Uterus (tissue), 4 donors: ENCODE data around the gene GMPPA. TPM values are rescaled to one million over a fixed set of nuclear protein-coding genes. Genes with fewer than 3 reads are reported as not detected.

ENCODE experiments used
- DNase-seq, 2 donors: peaks; one replicate each; pipeline ENCODE4 v3.0.0-alpha.2; 2019 to 2020
- H3K27ac ChIP-seq, 2 donors: fragments of 200-600 bp; sonication (generic); 1 replicate in 1 of 2; 2 replicates in 1 of 2; pipeline ENCODE4 v1.5.1; 2016 to 2018
- H3K27me3 ChIP-seq, 2 donors: fragments of 200-600 bp; sonication (generic); one replicate each; pipeline ENCODE4 v1.5.1; 2018 to 2019; ENCODE audit warnings: control low read depth in 1 of 2
- H3K36me3 ChIP-seq, 2 donors: fragments of 200-600 bp; sonication (generic); one replicate each; pipeline ENCODE4 v1.5.1; 2019; ENCODE audit warnings: control low read depth in 1 of 2
- H3K4me1 ChIP-seq, 2 donors: fragments of 200-600 bp; sonication (generic); one replicate each; pipeline ENCODE4 v1.5.1; 2018 to 2019; ENCODE audit warnings: control low read depth in 1 of 2
- H3K4me3 ChIP-seq, 2 donors: fragments of 200-600 bp; sonication (generic); 1 replicate in 1 of 2; 2 replicates in 1 of 2; pipeline ENCODE4 v1.5.1; 2018 to 2019; ENCODE audit warnings: mild to moderate bottlenecking in 1 of 2
- H3K9me3 ChIP-seq, 2 donors: fragments of 200-600 bp; sonication (generic); one replicate each; pipeline ENCODE4 v1.5.1; 2019; ENCODE audit warnings: control low read depth in 1 of 2
- POLR2A ChIP-seq, 2 donors: fragments of 450-650 bp; IDR thresholded peaks; one replicate each; pipeline ENCODE4 v1.6.1; 2016; ENCODE audit warnings: antibody characterized with exemption in 2 of 2, mild to moderate bottlenecking in 1 of 2, moderate library complexity in 1 of 2
- intact Hi-C: fragments of 100-400 bp; cut with DNase I; formaldehyde crosslinking; loops from one replicate; pipeline ENCODE4 v1.15.1; 2023; ENCODE audit warnings: low total_unique reads
- total RNA-seq, 4 donors: library from RNA; depleted of rRNA in 3 of 4; stranded (reverse); fragments of >200 nt in 3 of 4; gene quantifications; one replicate each; pipeline versions ENCODE4 v1.1.0 to v1.2.4, GENCODE V29; 2014 to 2023
- TF ChIP-seq, protein P1 (sequence below), 4 experiments: fragments of 200-600 bp in 2 of 4; fragments of 450-650 bp in 2 of 4; sonication (generic) in 2 of 4; IDR thresholded peaks; one replicate each; pipeline ENCODE4 v1.5.1; 2016 to 2019; ENCODE audit warnings: antibody characterized with exemption in 4 of 4, mild to moderate bottlenecking in 2 of 4, moderate library complexity in 1 of 4
- donor health status: DM: yes; HTN: yes; CAD: no.

The GMPPA gene
- total RNA-seq, 4 donors from 2014 or later: 14.1 to 39.5 (median 27.6) TPM

DNA sequence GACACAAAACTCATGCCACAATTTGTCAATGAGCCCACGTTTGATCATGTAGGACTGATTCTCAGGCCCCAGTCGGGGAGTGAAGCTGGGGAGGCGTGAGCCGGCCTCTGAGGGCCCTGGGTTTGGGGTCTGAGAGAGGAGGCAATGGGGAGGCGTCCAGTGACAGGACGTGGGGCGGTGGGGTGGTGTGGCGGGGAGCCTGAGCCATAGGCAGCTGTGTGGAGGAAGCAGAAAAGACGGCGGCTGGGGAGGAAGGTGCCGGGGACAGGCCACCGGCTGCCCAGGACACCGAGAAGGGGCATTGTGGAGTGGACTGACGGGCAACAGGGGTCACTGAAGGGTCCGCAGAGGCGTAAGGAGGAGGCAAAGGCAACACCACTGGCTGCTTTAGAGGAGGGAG lies 37.7 kb downstream of the GMPPA start:
- TF ChIP-seq POLR2A (IDR thresholded peaks at IDR 0.05): no peak
- TF ChIP-seq, protein P1, sequence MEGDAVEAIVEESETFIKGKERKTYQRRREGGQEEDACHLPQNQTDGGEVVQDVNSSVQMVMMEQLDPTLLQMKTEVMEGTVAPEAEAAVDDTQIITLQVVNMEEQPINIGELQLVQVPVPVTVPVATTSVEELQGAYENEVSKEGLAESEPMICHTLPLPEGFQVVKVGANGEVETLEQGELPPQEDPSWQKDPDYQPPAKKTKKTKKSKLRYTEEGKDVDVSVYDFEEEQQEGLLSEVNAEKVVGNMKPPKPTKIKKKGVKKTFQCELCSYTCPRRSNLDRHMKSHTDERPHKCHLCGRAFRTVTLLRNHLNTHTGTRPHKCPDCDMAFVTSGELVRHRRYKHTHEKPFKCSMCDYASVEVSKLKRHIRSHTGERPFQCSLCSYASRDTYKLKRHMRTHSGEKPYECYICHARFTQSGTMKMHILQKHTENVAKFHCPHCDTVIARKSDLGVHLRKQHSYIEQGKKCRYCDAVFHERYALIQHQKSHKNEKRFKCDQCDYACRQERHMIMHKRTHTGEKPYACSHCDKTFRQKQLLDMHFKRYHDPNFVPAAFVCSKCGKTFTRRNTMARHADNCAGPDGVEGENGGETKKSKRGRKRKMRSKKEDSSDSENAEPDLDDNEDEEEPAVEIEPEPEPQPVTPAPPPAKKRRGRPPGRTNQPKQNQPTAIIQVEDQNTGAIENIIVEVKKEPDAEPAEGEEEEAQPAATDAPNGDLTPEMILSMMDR (IDR thresholded peaks at IDR 0.05): no peak
- DNase-seq: no peak
- Histone ChIP-seq H3K4me1 (peaks cover 0 to under 1% of the 10 kb centered on the region in 2 donors), H3K36me3 (no peaks in the 10 kb centered on the region), H3K27ac (no peak overlapping the region), H3K27me3 (no peaks in the 10 kb centered on the region), H3K4me3 (no peak overlapping the region), H3K9me3 (no peaks in the 10 kb centered on the region)
- intact Hi-C loops: no loop called here

DNA sequence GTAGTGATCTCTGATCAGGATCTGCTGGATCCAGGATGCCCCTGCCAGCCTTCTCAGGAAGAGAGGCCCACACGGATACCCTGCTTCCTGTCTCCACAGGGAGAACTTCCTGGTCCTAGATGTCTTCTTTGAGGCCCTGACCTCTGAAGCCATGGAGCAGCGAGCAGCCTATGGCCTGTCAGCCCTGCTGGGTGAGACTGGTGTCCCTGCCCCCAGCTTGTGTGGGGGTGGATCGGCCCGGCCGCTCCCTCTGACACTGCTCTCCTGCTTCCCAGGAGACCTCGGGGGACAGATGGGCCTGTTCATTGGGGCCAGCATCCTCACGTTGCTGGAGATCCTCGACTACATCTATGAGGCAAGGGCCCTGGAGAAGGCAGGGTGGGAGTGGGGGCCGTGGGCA lies 38.3 kb downstream of the GMPPA start:
- H3K27ac ChIP-seq: no peak overlapping the region
- no peak overlapping the region for H3K4me3 ChIP-seq
- no peak for DNase-seq
- H3K36me3 ChIP-seq: no peaks in the 10 kb centered on the region
- intact Hi-C loops: no loop called here
- H3K4me1 ChIP-seq: peaks cover 0 to 5% of the 10 kb centered on the region in 2 donors
- H3K27me3 ChIP-seq: no peaks in the 10 kb centered on the region
- TF ChIP-seq, protein P1 (IDR thresholded peaks at IDR 0.05): no peak
- no peaks in the 10 kb centered on the region for H3K9me3 ChIP-seq

DNA sequence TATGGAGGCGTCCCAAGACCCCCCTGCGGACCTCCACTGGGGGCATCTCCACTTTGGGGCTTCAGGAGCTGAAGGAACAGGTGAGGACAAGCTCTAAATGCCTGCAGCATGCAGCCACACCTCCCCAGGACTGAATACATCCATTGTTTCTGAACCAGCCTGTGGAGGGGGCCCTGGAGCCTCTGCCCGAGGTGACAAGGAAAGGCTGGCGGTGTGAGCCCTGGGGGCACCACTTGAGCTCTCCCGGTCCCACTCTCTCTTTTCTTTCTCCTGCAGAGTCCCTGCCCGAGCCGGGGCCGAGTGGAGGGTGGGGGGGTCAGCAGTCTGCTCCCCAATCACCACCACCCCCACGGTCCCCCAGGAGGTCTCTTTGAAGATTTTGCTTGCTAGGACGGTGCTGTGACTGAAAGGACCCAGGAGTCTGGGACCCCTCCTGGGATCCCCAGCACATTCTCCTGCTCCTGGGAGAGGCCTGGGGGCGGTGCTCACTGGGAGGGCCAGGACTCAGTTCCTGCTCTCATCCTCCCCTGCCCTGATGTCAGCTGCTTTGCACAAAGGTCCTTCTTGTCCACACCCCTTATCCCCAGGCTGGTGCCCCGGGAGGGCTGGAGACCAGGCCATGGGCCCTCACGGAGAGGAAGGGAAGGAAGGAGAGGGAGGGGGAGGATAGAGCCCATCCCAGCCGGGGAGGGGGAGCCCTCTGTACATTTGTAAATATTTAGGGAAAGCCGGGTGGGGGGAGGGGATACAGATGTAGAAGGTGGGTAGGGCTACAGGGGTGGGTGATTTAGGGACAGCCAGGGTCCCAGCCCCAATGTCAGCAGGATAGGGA lies 39.2 kb downstream of the GMPPA start:
- Histone ChIP-seq H3K27me3 (no peaks in the 10 kb centered on the region), H3K36me3 (no peaks in the 10 kb centered on the region), H3K9me3 (no peaks in the 10 kb centered on the region), H3K27ac (no peak overlapping the region), H3K4me3 (no peak overlapping the region), H3K4me1 (peaks cover 0 to 5% of the 10 kb centered on the region in 2 donors)
- intact Hi-C loops: no loop called here
- TF ChIP-seq, protein P1 (IDR thresholded peaks at IDR 0.05): no peak
- no peak for TF ChIP-seq POLR2A (IDR thresholded peaks at IDR 0.05)
- DNase-seq: no peak

DNA sequence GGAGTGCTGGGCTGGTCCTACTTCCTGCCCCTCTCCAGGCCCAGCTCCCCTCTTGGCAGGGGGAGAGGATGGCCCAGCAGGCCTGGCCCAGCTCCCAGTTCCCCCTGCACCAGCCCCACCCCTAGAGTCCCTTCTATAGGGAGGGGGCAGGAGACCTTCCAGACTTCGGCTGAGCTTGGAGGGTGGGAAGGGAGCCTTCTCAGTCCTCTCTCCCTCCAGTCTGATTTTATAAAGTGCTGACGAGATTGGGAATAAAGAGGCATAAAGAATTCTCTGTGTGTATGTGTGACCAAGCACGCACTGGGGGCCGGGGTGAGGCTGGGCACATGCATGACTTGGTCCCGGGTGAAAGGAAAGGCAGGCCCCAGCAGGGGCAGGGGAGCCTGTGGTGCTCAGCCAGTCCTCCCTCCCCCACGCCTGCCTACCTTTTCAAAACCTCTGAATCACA lies 39.8 kb downstream of the GMPPA start:
- no peak for DNase-seq
- H3K36me3 ChIP-seq: no peaks in the 10 kb centered on the region
- no peaks in the 10 kb centered on the region for H3K27me3 ChIP-seq
- H3K4me3 ChIP-seq: no peak overlapping the region
- TF ChIP-seq POLR2A (IDR thresholded peaks at IDR 0.05): no peak
- TF ChIP-seq, protein P1 (IDR thresholded peaks at IDR 0.05): no peak
- intact Hi-C loops: no loop called here
- H3K27ac ChIP-seq: no peak overlapping the region
- no peaks in the 10 kb centered on the region for H3K9me3 ChIP-seq
- peaks cover 0 to 5% of the 10 kb centered on the region in 2 donors for H3K4me1 ChIP-seq

- no peaks in the 10 kb centered on the region for H3K27me3 ChIP-seq
- H3K4me1 ChIP-seq: peaks cover 0 to 5% of the 10 kb centered on the region in 2 donors
- intact Hi-C loops: no loop called here
- no peaks in the 10 kb centered on the region for H3K9me3 ChIP-seq
- H3K27ac ChIP-seq: no peak overlapping the region
- TF ChIP-seq POLR2A (IDR thresholded peaks at IDR 0.05): no peak
- TF ChIP-seq, protein P1 (IDR thresholded peaks at IDR 0.05): no peak
- no peaks in the 10 kb centered on the region for H3K36me3 ChIP-seq
- no peak overlapping the region for H3K4me3 ChIP-seq
- no peak for DNase-seq
Observed at GRCh38 chr2:219538956-219539788, 40.5 kb downstream of the GMPPA start.
